HEK293 (cell line): ENCODE results near the gene IL33.

Source experiments
- CTCF ChIA-PET: fragments of 350-600 bp; formaldehyde crosslinking; extraction: SDS; loops from one replicate; lab custom pipeline; 2021; ENCODE audit warnings: antibody characterized with exemption; lab: Yijun Ruan, JAX
- POLR2A ChIA-PET: fragments of 300-600 bp; formaldehyde crosslinking; extraction: SDS; loops from one replicate; lab custom pipeline; 2020; ENCODE audit warnings: antibody characterized with exemption, inconsistent platforms; lab: Yijun Ruan, JAX
- H3K27ac ChIP-seq: fragments of 200-500 bp; sonication (Bioruptor generic); 2 replicates; pipeline ENCODE4 v1.5.1; 2014; ENCODE audit warnings: low read depth, low read length, control low read depth, inconsistent platforms; ENCODE audit errors: extremely low read depth
- H3K36me3 ChIP-seq, 2 experiments: fragments of 200-500 bp in 1 of 2; sonication (Bioruptor generic) in 1 of 2; 1 replicate in 1 of 2; 2 replicates in 1 of 2; pipeline ENCODE4 v1.5.1; 2014 to 2017; ENCODE audit warnings: inconsistent platforms in 2 of 2, low read length in 2 of 2; ENCODE audit not compliant: control insufficient read depth in 2 of 2, insufficient read depth in 1 of 2
- H3K4me1 ChIP-seq: fragments of 200-500 bp; sonication (Bioruptor generic); 2 replicates; pipeline ENCODE4 v1.5.1; 2014; ENCODE audit warnings: mild to moderate bottlenecking, low read length, inconsistent platforms; ENCODE audit not compliant: control insufficient read depth, insufficient read depth
- H3K4me3 ChIP-seq: 2 replicates; pipeline ENCODE4 v1.5.1; 2011; ENCODE audit warnings: low read depth, mild to moderate bottlenecking, control low read depth, low read length, moderate library complexity
- H3K9me3 ChIP-seq: fragments of 200-500 bp; sonication (Bioruptor generic); 2 replicates; pipeline ENCODE4 v1.5.1; 2014; ENCODE audit warnings: low read depth, low read length, inconsistent platforms; ENCODE audit not compliant: control insufficient read depth, insufficient read depth
- BCL11B ChIP-seq: fragments of 450-650 bp; formaldehyde crosslinking; IDR thresholded peaks from 2 replicates; pipeline ENCODE4 v1.5.1; 2016; ENCODE audit warnings: low read depth, missing biosample characterization, missing genetic modification characterization
- FEZF1 ChIP-seq: fragments of 450-650 bp; formaldehyde crosslinking; IDR thresholded peaks from 2 replicates; pipeline ENCODE4 v1.5.1; 2016; ENCODE audit warnings: missing biosample characterization, missing genetic modification characterization
- KLF10 ChIP-seq: fragments of 450-650 bp; IDR thresholded peaks from 2 replicates; pipeline ENCODE4 v1.5.1; 2018; ENCODE audit warnings: missing biosample characterization, mild to moderate bottlenecking, missing genetic modification characterization
- SCRT1 ChIP-seq: fragments of 450-650 bp; formaldehyde crosslinking; IDR thresholded peaks from 2 replicates; pipeline ENCODE4 v1.5.1; 2016; ENCODE audit warnings: missing biosample characterization, missing genetic modification characterization, borderline replicate concordance
- TRIM28 ChIP-seq: IDR thresholded peaks from 2 replicates; pipeline ENCODE4 v1.6.1; 2011; ENCODE audit warnings: low read length, control low read depth, borderline replicate concordance
- ZBTB17 ChIP-seq: fragments of 450-650 bp; formaldehyde crosslinking; IDR thresholded peaks from 2 replicates; pipeline ENCODE4 v1.5.1; 2016; ENCODE audit warnings: missing biosample characterization, missing genetic modification characterization
- ZNF155 ChIP-seq: fragments of 450-650 bp; formaldehyde crosslinking; IDR thresholded peaks from 2 replicates; pipeline ENCODE4 v1.5.1; 2016; ENCODE audit warnings: missing biosample characterization, missing genetic modification characterization
- ZNF184 ChIP-seq: fragments of 450-650 bp; IDR thresholded peaks from 2 replicates; pipeline ENCODE4 v1.5.1; 2018; ENCODE audit warnings: missing biosample characterization, mild to moderate bottlenecking, missing genetic modification characterization
- ZNF335 ChIP-seq: fragments of 450-650 bp; formaldehyde crosslinking; conservative IDR thresholded peaks from 2 replicates; pipeline ENCODE4 v1.5.1; 2016; ENCODE audit warnings: missing biosample characterization, missing genetic modification characterization
- ZNF341 ChIP-seq: fragments of 450-650 bp; formaldehyde crosslinking; IDR thresholded peaks from 2 replicates; pipeline ENCODE4; 2016; ENCODE audit warnings: low read depth, missing biosample characterization, missing genetic modification characterization
- ZNF596 ChIP-seq: fragments of 450-650 bp; IDR thresholded peaks from 2 replicates; pipeline ENCODE4 v1.5.0; 2018; ENCODE audit warnings: missing biosample characterization, mild to moderate bottlenecking, missing genetic modification characterization, moderate library complexity
- ZNF600 ChIP-seq: fragments of 450-650 bp; formaldehyde crosslinking; IDR thresholded peaks from 2 replicates; pipeline ENCODE4 v1.5.1; 2016; ENCODE audit warnings: missing biosample characterization, missing genetic modification characterization
- ZNF623 ChIP-seq: fragments of 450-650 bp; formaldehyde crosslinking; IDR thresholded peaks from 2 replicates; pipeline ENCODE4 v1.5.1; 2016; ENCODE audit warnings: missing biosample characterization, missing genetic modification characterization
- ZNF660 ChIP-seq: fragments of 450-650 bp; IDR thresholded peaks from 2 replicates; pipeline ENCODE4 v1.5.1; 2018; ENCODE audit warnings: missing biosample characterization, mild to moderate bottlenecking, missing genetic modification characterization
- ZNF76 ChIP-seq: fragments of 450-650 bp; formaldehyde crosslinking; IDR thresholded peaks from 2 replicates; pipeline ENCODE4; 2016; ENCODE audit warnings: low read depth, missing biosample characterization, missing genetic modification characterization, borderline replicate concordance
- TF ChIP-seq, protein P1 (sequence below): fragments of 450-650 bp; formaldehyde crosslinking; IDR thresholded peaks from 2 replicates; pipeline ENCODE4 v1.5.1; 2016; ENCODE audit warnings: missing biosample characterization, missing genetic modification characterization, borderline replicate concordance
- TF ChIP-seq, protein P2 (sequence below): fragments of 450-650 bp; formaldehyde crosslinking; IDR thresholded peaks from 2 replicates; pipeline ENCODE4 v1.5.1; 2016; ENCODE audit warnings: missing biosample characterization, missing genetic modification characterization, borderline replicate concordance
- TF ChIP-seq, protein P3 (sequence below): fragments of 450-650 bp; formaldehyde crosslinking; IDR thresholded peaks from 2 replicates; pipeline ENCODE4 v1.5.1; 2017; ENCODE audit warnings: missing biosample characterization, missing genetic modification characterization
- TF ChIP-seq, protein P4 (sequence below): fragments of 450-650 bp; formaldehyde crosslinking; IDR thresholded peaks from 2 replicates; pipeline ENCODE4 v1.5.0; 2017; ENCODE audit warnings: missing biosample characterization, missing genetic modification characterization, borderline replicate concordance

IL33 gene

DNA sequence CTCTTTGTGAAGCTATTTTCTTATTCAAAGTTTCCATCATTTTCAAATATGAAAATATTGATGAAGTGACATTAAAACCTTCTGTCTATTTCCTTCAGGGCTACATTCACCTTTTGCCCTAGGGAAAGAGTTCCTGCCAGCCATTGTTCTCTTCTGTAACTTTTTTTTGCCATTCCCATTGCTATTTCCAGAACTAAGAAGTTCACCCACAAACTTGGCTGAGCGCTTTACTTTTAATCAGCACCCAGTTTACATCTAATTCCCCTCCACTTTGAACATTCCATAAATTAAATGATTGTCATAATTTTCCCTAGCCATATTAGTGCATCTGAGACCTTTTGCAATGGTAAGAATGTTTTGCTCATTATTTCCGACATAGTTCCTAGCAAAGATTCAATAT, 4.4 kb downstream of the IL33 start:
- H3K9me3 ChIP-seq: no peaks in the 10 kb centered on the region
- no peak overlapping the region for H3K27ac ChIP-seq
- peaks cover 8% of the 10 kb centered on the region; the same call in 1 of the 2 replicates for H3K4me1 ChIP-seq
- TF ChIP-seq ZNF184 (tag by site-specific recombination) (no peak), ZNF341 (no peak), KLF10 (tag by site-specific recombination) (no peak), FEZF1 (tag by site-specific recombination) (no peak), SCRT1 (tag by site-specific recombination) (no peak), ZNF660 (tag by site-specific recombination) (no peak), ZNF596 (tag by site-specific recombination) (no peak), ZBTB17 (tag by site-specific recombination) (no peak), BCL11B (tag by site-specific recombination) (no peak)
- TF ChIP-seq, protein P1, sequence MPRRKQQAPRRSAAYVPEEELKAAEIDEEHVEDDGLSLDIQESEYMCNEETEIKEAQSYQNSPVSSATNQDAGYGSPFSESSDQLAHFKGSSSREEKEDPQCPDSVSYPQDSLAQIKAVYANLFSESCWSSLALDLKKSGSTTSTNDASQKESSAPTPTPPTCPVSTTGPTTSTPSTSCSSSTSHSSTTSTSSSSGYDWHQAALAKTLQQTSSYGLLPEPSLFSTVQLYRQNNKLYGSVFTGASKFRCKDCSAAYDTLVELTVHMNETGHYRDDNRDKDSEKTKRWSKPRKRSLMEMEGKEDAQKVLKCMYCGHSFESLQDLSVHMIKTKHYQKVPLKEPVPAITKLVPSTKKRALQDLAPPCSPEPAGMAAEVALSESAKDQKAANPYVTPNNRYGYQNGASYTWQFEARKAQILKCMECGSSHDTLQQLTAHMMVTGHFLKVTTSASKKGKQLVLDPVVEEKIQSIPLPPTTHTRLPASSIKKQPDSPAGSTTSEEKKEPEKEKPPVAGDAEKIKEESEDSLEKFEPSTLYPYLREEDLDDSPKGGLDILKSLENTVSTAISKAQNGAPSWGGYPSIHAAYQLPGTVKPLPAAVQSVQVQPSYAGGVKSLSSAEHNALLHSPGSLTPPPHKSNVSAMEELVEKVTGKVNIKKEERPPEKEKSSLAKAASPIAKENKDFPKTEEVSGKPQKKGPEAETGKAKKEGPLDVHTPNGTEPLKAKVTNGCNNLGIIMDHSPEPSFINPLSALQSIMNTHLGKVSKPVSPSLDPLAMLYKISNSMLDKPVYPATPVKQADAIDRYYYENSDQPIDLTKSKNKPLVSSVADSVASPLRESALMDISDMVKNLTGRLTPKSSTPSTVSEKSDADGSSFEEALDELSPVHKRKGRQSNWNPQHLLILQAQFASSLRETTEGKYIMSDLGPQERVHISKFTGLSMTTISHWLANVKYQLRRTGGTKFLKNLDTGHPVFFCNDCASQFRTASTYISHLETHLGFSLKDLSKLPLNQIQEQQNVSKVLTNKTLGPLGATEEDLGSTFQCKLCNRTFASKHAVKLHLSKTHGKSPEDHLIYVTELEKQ (tag by site-specific recombination): no peak
- H3K36me3 ChIP-seq: no peaks in the 10 kb centered on the region
- ChIA-PET CTCF (interaction anchor here (0.7 kb wide), 1 partner anchor 11 kb away, joined by 4 read pairs; no protein-coding TSS in a partner anchor), POLR2A (no interaction called here)
- H3K4me3 ChIP-seq: no peak overlapping the region

DNA sequence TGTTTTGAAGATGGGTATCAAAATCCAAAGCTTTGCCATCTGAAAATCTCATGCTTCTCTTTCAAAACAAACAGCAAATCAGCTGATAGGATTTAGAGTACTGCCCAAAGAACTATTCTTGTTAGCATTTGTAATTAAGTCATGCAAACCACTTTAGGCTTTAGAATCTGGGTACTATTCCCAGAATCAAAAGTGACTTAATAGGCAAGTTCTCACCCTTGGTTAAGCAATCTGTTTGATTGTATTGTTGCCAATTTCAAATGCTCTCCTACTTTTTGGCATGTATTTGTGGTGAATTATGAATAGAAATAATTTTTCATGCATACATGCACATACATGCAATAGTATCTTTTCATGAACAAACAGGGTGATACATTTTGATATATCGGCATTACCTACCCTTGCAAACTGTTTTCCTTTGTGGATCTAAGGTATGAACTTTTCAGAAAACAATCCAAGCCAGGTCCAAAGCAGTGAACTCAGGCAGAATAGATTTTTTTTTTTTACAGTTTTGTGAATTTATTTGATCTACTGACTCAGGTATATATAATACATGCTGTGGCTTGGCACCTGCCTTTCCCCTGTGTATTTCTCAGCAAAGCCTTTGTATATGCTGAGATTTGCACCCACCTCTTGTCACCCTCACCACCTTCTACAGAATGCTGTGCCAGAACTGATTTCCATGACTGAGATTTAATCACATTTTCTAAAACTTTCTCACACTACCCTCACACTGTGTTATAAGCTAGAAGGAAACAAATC, 9.0 kb downstream of the IL33 start:
- Histone ChIP-seq H3K4me3 (no peak overlapping the region), H3K9me3 (no peaks in the 10 kb centered on the region), H3K36me3 (no peaks in the 10 kb centered on the region), H3K4me1 (peaks cover 12% of the 10 kb centered on the region), H3K27ac (no peak overlapping the region)
- CTCF ChIA-PET: no interaction called here
- TF ChIP-seq ZNF155 (tag by site-specific recombination) (no peak), ZNF335 (tag by site-specific recombination) (no peak), TRIM28 (no peak)
- TF ChIP-seq, all 188 proteins: peak for 0
- POLR2A ChIA-PET: interaction anchor here (0.6 kb wide), 1 partner anchor 42 kb away, joined by 3 read pairs; no protein-coding TSS in a partner anchor

DNA sequence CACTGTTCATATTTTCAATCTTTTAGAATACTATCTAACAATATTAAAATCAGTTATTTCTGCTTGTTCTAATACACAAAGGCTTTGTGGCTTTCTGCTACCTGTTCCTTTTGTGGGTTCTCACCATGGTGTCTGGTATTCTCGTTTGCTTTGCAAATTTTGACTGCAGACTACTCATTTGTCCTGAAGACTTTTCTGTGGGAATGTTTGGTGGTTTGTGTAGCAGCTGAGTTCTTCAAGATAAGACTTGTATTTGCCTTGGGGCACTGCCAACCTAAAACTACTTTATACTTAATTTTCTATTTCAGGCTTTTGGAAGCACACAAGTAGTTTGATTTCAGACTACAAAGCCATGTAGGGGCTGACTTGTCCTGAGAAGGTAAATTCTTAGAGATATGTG, 11.1 kb downstream of the IL33 start:
- no peaks in the 10 kb centered on the region for H3K9me3 ChIP-seq
- no peak overlapping the region for H3K27ac ChIP-seq
- H3K4me1 ChIP-seq: peaks cover 16% of the 10 kb centered on the region
- no peak overlapping the region for H3K4me3 ChIP-seq
- TF ChIP-seq, protein P2, sequence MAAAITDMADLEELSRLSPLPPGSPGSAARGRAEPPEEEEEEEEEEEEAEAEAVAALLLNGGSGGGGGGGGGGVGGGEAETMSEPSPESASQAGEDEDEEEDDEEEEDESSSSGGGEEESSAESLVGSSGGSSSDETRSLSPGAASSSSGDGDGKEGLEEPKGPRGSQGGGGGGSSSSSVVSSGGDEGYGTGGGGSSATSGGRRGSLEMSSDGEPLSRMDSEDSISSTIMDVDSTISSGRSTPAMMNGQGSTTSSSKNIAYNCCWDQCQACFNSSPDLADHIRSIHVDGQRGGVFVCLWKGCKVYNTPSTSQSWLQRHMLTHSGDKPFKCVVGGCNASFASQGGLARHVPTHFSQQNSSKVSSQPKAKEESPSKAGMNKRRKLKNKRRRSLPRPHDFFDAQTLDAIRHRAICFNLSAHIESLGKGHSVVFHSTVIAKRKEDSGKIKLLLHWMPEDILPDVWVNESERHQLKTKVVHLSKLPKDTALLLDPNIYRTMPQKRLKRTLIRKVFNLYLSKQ (tag by site-specific recombination): no peak
- TF ChIP-seq ZNF76 (no peak), ZNF600 (no peak), ZNF623 (no peak), ZNF660 (tag by site-specific recombination) (no peak)
- TF ChIP-seq, protein P3, sequence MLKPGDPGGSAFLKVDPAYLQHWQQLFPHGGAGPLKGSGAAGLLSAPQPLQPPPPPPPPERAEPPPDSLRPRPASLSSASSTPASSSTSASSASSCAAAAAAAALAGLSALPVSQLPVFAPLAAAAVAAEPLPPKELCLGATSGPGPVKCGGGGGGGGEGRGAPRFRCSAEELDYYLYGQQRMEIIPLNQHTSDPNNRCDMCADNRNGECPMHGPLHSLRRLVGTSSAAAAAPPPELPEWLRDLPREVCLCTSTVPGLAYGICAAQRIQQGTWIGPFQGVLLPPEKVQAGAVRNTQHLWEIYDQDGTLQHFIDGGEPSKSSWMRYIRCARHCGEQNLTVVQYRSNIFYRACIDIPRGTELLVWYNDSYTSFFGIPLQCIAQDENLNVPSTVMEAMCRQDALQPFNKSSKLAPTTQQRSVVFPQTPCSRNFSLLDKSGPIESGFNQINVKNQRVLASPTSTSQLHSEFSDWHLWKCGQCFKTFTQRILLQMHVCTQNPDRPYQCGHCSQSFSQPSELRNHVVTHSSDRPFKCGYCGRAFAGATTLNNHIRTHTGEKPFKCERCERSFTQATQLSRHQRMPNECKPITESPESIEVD: peak; percentile 22; the same call in 1 of the 2 replicates
- TF ChIP-seq, protein P4, sequence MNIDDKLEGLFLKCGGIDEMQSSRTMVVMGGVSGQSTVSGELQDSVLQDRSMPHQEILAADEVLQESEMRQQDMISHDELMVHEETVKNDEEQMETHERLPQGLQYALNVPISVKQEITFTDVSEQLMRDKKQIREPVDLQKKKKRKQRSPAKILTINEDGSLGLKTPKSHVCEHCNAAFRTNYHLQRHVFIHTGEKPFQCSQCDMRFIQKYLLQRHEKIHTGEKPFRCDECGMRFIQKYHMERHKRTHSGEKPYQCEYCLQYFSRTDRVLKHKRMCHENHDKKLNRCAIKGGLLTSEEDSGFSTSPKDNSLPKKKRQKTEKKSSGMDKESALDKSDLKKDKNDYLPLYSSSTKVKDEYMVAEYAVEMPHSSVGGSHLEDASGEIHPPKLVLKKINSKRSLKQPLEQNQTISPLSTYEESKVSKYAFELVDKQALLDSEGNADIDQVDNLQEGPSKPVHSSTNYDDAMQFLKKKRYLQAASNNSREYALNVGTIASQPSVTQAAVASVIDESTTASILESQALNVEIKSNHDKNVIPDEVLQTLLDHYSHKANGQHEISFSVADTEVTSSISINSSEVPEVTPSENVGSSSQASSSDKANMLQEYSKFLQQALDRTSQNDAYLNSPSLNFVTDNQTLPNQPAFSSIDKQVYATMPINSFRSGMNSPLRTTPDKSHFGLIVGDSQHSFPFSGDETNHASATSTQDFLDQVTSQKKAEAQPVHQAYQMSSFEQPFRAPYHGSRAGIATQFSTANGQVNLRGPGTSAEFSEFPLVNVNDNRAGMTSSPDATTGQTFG (tag by site-specific recombination): no peak
- ChIA-PET POLR2A (no interaction called here), CTCF (no interaction called here)
- H3K36me3 ChIP-seq: no peaks in the 10 kb centered on the region
